Nephron (organoid): Measurements from ENCODE around the gene PLEKHG5.
"Not testable (repeated sequence)": the region's sequence is repeated elsewhere in the genome, so short reads cannot be mapped to it uniquely, and the experiment has no call there.

ENCODE experiments used
- H3K27ac Mint-ChIP-seq, 3 experiments: 2 replicates each; pipeline ENCODE4 v1.8.0; 2020; ENCODE audit warnings: mixed read lengths in 3 of 3, mild to moderate bottlenecking in 2 of 3, moderate library complexity in 1 of 3
- H3K27me3 Mint-ChIP-seq: 2 replicates; pipeline ENCODE4 v1.8.0; 2021; ENCODE audit warnings: low read depth, mild to moderate bottlenecking, moderate library complexity, mixed read lengths
- H3K36me3 Mint-ChIP-seq: 2 replicates; pipeline ENCODE4 v1.8.0; 2020; ENCODE audit warnings: low read depth, mixed read lengths
- H3K4me1 Mint-ChIP-seq: 2 replicates; pipeline ENCODE4 v1.8.0; 2020; ENCODE audit warnings: mixed read lengths
- H3K4me3 Mint-ChIP-seq, 3 experiments: 2 replicates each; pipeline ENCODE4 v1.8.0; 2020; ENCODE audit warnings: mild to moderate bottlenecking in 3 of 3, mixed read lengths in 3 of 3, moderate library complexity in 2 of 3
- H3K9me3 Mint-ChIP-seq: 2 replicates; pipeline ENCODE4 v1.8.0; 2020; ENCODE audit warnings: mixed read lengths
- TF ChIP-seq, protein P1 (sequence below), 3 experiments: fragments of 200-600 bp; sonication (generic); IDR thresholded peaks; one replicate each; pipeline ENCODE4 v1.5.0; 2021; ENCODE audit warnings: antibody characterized with exemption in 3 of 3; ENCODE audit not compliant: unreplicated experiment in 3 of 3

The PLEKHG5 gene

GRCh38 chr1:6435547-6435946 is 55.9 kb downstream of the PLEKHG5 start:
- Mint-ChIP-seq H3K27ac (no peak overlapping the region), H3K4me1 (peaks cover 11% of the 10 kb centered on the region), H3K27me3 (peaks cover 44% of the 10 kb centered on the region), H3K4me3 (no peak overlapping the region), H3K36me3 (no peaks in the 10 kb centered on the region), H3K9me3 (no peaks in the 10 kb centered on the region)
- TF ChIP-seq, protein P1, sequence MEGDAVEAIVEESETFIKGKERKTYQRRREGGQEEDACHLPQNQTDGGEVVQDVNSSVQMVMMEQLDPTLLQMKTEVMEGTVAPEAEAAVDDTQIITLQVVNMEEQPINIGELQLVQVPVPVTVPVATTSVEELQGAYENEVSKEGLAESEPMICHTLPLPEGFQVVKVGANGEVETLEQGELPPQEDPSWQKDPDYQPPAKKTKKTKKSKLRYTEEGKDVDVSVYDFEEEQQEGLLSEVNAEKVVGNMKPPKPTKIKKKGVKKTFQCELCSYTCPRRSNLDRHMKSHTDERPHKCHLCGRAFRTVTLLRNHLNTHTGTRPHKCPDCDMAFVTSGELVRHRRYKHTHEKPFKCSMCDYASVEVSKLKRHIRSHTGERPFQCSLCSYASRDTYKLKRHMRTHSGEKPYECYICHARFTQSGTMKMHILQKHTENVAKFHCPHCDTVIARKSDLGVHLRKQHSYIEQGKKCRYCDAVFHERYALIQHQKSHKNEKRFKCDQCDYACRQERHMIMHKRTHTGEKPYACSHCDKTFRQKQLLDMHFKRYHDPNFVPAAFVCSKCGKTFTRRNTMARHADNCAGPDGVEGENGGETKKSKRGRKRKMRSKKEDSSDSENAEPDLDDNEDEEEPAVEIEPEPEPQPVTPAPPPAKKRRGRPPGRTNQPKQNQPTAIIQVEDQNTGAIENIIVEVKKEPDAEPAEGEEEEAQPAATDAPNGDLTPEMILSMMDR (IDR thresholded peaks at IDR 0.05; ENCODE audit: unreplicated experiment in 3 of 3): no peak

- Mint-ChIP-seq H3K4me1 (peaks cover 15% of the 10 kb centered on the region), H3K9me3 (no peaks in the 10 kb centered on the region), H3K36me3 (no peaks in the 10 kb centered on the region), H3K4me3 (no peak overlapping the region), H3K27ac (no peak overlapping the region), H3K27me3 (peaks cover 48% of the 10 kb centered on the region)
- TF ChIP-seq, protein P1 (IDR thresholded peaks at IDR 0.05; ENCODE audit: unreplicated experiment in 3 of 3): no peak
These were observed 56.3 kb downstream of the PLEKHG5 start for GRCh38 chr1:6435129-6435528.

- peaks cover 17% of the 10 kb centered on the region for H3K4me1 Mint-ChIP-seq
- H3K9me3 Mint-ChIP-seq: no peaks in the 10 kb centered on the region
- H3K36me3 Mint-ChIP-seq: no peaks in the 10 kb centered on the region
- H3K27ac Mint-ChIP-seq: peak overlapping the region in 1 of 3 experiments; percentile 4
- peaks cover 48% of the 10 kb centered on the region for H3K27me3 Mint-ChIP-seq
- H3K4me3 Mint-ChIP-seq: no peak overlapping the region
- TF ChIP-seq, protein P1 (IDR thresholded peaks at IDR 0.05; ENCODE audit: unreplicated experiment in 3 of 3): no peak
These were observed 57.3 kb downstream of the PLEKHG5 start for GRCh38 chr1:6434186-6434585.

- not testable (repeated sequence) for H3K36me3 Mint-ChIP-seq, H3K27ac Mint-ChIP-seq, H3K4me3 Mint-ChIP-seq, H3K9me3 Mint-ChIP-seq
- H3K4me1 Mint-ChIP-seq: peaks cover 17% of the 10 kb centered on the region
- peaks cover 43% of the 10 kb centered on the region for H3K27me3 Mint-ChIP-seq
These were observed 59.6 kb downstream of the PLEKHG5 start for GRCh38 chr1:6431645-6432579.

GRCh38 chr1:6429660-6430411 is 61.6 kb downstream of the PLEKHG5 start:
- peaks cover 60% of the 10 kb centered on the region for H3K27me3 Mint-ChIP-seq
- not testable (repeated sequence) for H3K36me3 Mint-ChIP-seq, H3K4me3 Mint-ChIP-seq, H3K9me3 Mint-ChIP-seq, H3K27ac Mint-ChIP-seq
- peaks cover 17% of the 10 kb centered on the region for H3K4me1 Mint-ChIP-seq

DNA sequence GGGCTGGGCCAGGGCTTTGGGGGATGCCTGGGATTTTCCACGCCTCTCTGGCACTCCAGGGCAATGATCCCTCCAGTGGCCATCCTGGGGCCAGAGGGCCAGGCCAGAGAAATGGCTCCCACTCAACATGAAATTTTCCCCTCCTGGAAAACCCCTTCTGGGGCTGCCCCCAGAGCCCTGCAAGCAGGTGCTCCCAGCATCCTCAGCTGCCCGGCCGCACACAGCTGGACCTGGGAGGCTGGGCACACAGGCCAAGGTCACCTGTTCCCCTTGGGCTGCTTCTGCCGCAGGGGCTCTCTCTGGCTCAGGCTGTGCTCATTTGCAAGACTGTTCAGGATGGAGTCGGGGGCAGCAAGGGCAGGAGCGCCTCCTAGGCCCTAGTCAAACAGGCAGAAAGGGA is 63.0 kb downstream of the PLEKHG5 start:
- H3K36me3 Mint-ChIP-seq, H3K4me1 Mint-ChIP-seq, H3K9me3 Mint-ChIP-seq, H3K27ac Mint-ChIP-seq, H3K4me3 Mint-ChIP-seq: not testable (repeated sequence)
- H3K27me3 Mint-ChIP-seq: peaks cover 57% of the 10 kb centered on the region

GRCh38 chr1:6427441-6428390 is 63.8 kb downstream of the PLEKHG5 start:
- peaks cover 63% of the 10 kb centered on the region for H3K27me3 Mint-ChIP-seq
- H3K4me1 Mint-ChIP-seq: peaks cover 7% of the 10 kb centered on the region
- no peaks in the 10 kb centered on the region for H3K36me3 Mint-ChIP-seq
- TF ChIP-seq, protein P1 (IDR thresholded peaks at IDR 0.05; ENCODE audit: unreplicated experiment in 3 of 3): no peak
- H3K9me3 Mint-ChIP-seq: no peaks in the 10 kb centered on the region
- no peak overlapping the region for H3K4me3 Mint-ChIP-seq
- H3K27ac Mint-ChIP-seq: no peak overlapping the region
